B cell (primary cell): ENCODE measurements around the gene LMNB1. TPM values are rescaled to one million over a fixed set of nuclear protein-coding genes. Genes with fewer than 3 reads are reported as not detected.
"Not testable (repeated sequence)": the region's sequence is repeated elsewhere in the genome, so short reads cannot be mapped to it uniquely, and the experiment has no call there.

Experiments used
- ATAC-seq: fragments of 200-7000 bp; cut with Tn5 transposase; one replicate; pipeline ENCODE4 v1.10.0; 2021; ENCODE audit warnings: low read depth, mild to moderate bottlenecking, moderate number of reproducible peaks, moderate library complexity
- CTCF ChIA-PET: fragments of 350-600 bp; sonication (Branson Sonifier 250); formaldehyde crosslinking; loops from one replicate; lab custom pipeline; 2021; ENCODE audit warnings: antibody characterized with exemption, inconsistent platforms; lab: Charles Lee
- POLR2A ChIA-PET: fragments of 350-600 bp; sonication (Branson Sonifier 250); formaldehyde crosslinking; loops from one replicate; lab custom pipeline; 2021; ENCODE audit warnings: antibody characterized with exemption; lab: Charles Lee
- DNase-seq: peaks from one replicate; pipeline ENCODE4 v3.0.0; 2013
- H2AFZ ChIP-seq: 2 replicates; pipeline ENCODE4 v1.6.1; 2012; ENCODE audit warnings: mild to moderate bottlenecking, low read depth, low read length; ENCODE audit not compliant: insufficient read depth, poor library complexity, severe bottlenecking
- H3K27ac ChIP-seq, 2 donors: 1 replicate in 1 of 2; 2 replicates in 1 of 2; pipeline ENCODE4 v1.5.1; 2012 to 2013; ENCODE audit warnings: low read length in 2 of 2, mild to moderate bottlenecking in 2 of 2, moderate library complexity in 1 of 2
- H3K27me3 ChIP-seq, 4 experiments: fragments of 200-600 bp in 1 of 4; sonication (generic) in 1 of 4; replicated peaks in 1 of 4; 1 replicate in 2 of 4; 2 replicates in 2 of 4; pipeline versions ENCODE4 v1.6.1 to v1.7.0; 2013 to 2016; ENCODE audit warnings: low read length in 3 of 4, mild to moderate bottlenecking in 2 of 4, mixed read lengths in 1 of 4, moderate library complexity in 1 of 4; ENCODE audit not compliant: insufficient read depth in 4 of 4, control insufficient read depth in 3 of 4; ENCODE audit errors: control extremely low read depth in 1 of 4
- H3K36me3 ChIP-seq, 2 experiments: replicated peaks in 1 of 2; 1 replicate in 1 of 2; 2 replicates in 1 of 2; pipeline versions ENCODE4 v1.6.1 to v1.7.1; 2013; ENCODE audit warnings: low read length in 1 of 2; ENCODE audit not compliant: insufficient read depth in 2 of 2, control insufficient read depth in 1 of 2; ENCODE audit errors: control extremely low read depth in 1 of 2, extremely low read depth in 1 of 2
- H3K4me1 ChIP-seq, 2 donors: fragments of 200-600 bp in 1 of 2; sonication (generic) in 1 of 2; 1 replicate in 1 of 2; 2 replicates in 1 of 2; pipeline versions ENCODE4 v1.5.1 to v1.6.1; 2013 to 2017; ENCODE audit warnings: low read length in 2 of 2; ENCODE audit not compliant: control insufficient read depth in 2 of 2, insufficient read depth in 2 of 2
- H3K4me2 ChIP-seq: replicated peaks from 2 replicates; pipeline ENCODE3; 2012; ENCODE audit warnings: mild to moderate bottlenecking, low read depth, low read length; ENCODE audit not compliant: poor library complexity, severe bottlenecking
- H3K4me3 ChIP-seq, 5 experiments: fragments of 200-600 bp in 1 of 5; sonication (generic) in 1 of 5; 1 replicate in 3 of 5; 2 replicates in 2 of 5; pipeline versions ENCODE4 v1.5.1 to v1.7.0; 2011 to 2016; ENCODE audit warnings: low read length in 4 of 5, mild to moderate bottlenecking in 4 of 5, low read depth in 2 of 5, control low read depth in 1 of 5, moderate library complexity in 1 of 5; ENCODE audit not compliant: insufficient read depth in 1 of 5; ENCODE audit errors: control extremely low read depth in 1 of 5, extremely low read depth in 1 of 5
- H3K79me2 ChIP-seq: fragments of 200-600 bp; sonication (generic); one replicate; pipeline ENCODE4 v1.6.0; 2016; ENCODE audit warnings: low read length; ENCODE audit not compliant: control insufficient read depth, insufficient read depth
- H3K9ac ChIP-seq: fragments of 200-600 bp; sonication (generic); 2 replicates; pipeline ENCODE4 v1.6.1; 2017; ENCODE audit warnings: mild to moderate bottlenecking, low read length, moderate library complexity
- H3K9me3 ChIP-seq, 3 donors: one replicate each; pipeline versions ENCODE4 v1.6.1 to v1.7.1; 2013; ENCODE audit warnings: low read length in 2 of 3; ENCODE audit not compliant: control insufficient read depth in 2 of 3, insufficient read depth in 1 of 3; ENCODE audit errors: control extremely low read depth in 1 of 3
- H4K20me1 ChIP-seq: 2 replicates; pipeline ENCODE4 v1.6.0; 2012; ENCODE audit warnings: mild to moderate bottlenecking, low read length; ENCODE audit not compliant: insufficient read depth, control insufficient read depth, poor library complexity, severe bottlenecking
- H3K27ac Mint-ChIP-seq: one replicate; pipeline ENCODE4 v1.8.0; 2021; ENCODE audit warnings: mixed read lengths
- H3K27me3 Mint-ChIP-seq: one replicate; pipeline ENCODE4 v1.8.0; 2021; ENCODE audit warnings: mixed read lengths
- H3K4me1 Mint-ChIP-seq: one replicate; pipeline ENCODE4 v1.8.0; 2021; ENCODE audit warnings: mixed read lengths
- H3K4me3 Mint-ChIP-seq: one replicate; pipeline ENCODE4 v1.8.0; 2021; ENCODE audit warnings: mixed read lengths
- H3K9me3 Mint-ChIP-seq: one replicate; pipeline ENCODE4 v1.8.0; 2022; ENCODE audit warnings: mixed read lengths; ENCODE audit not compliant: insufficient read depth
- EZH2 ChIP-seq: IDR thresholded peaks from 2 replicates; pipeline ENCODE4 v1.6.1; 2012; ENCODE audit warnings: borderline replicate concordance, low read depth, mild to moderate bottlenecking, moderate library complexity, low read length; ENCODE audit not compliant: insufficient read depth, poor library complexity, severe bottlenecking
- WGBS: methylation state at CpG from one replicate; pipeline ENCODE4 v1.1.5; 2013; ENCODE audit warnings: missing lambda C conversion rate; ENCODE audit not compliant: insufficient coverage; 5-methylcytosine and 5-hydroxymethylcytosine counted together
- intact Hi-C: fragments of 100-400 bp; cut with micrococcal nuclease; formaldehyde crosslinking; loops from one replicate; pipeline ENCODE4 v1.10.0; 2022
- polyA plus RNA-seq: library from polyadenylated mRNA; depleted of rRNA; stranded (reverse); fragments of >200 nt; gene quantifications from 2 replicates; pipeline ENCODE4 v1.2.3, GENCODE V29; 2012
- total RNA-seq, 2 donors: library from RNA; stranded (reverse); fragments of 120-200 nt in 1 of 2; gene quantifications; 1 replicate in 1 of 2; 2 replicates in 1 of 2; pipeline versions ENCODE4 v1.2.3 to v1.2.4, GENCODE V29; 2013 to 2022
- TF ChIP-seq, protein P1 (sequence below): fragments of 200-600 bp; IDR thresholded peaks from one replicate; pipeline ENCODE4 v1.8.0; 2022; ENCODE audit warnings: antibody characterized with exemption, mild to moderate bottlenecking

Gene LMNB1
- total and polyA plus RNA-seq, 2 donors (not counting 1 experiment from before 2014, with no cell fraction given) = 10.5 to 25.1 TPM

DNA sequence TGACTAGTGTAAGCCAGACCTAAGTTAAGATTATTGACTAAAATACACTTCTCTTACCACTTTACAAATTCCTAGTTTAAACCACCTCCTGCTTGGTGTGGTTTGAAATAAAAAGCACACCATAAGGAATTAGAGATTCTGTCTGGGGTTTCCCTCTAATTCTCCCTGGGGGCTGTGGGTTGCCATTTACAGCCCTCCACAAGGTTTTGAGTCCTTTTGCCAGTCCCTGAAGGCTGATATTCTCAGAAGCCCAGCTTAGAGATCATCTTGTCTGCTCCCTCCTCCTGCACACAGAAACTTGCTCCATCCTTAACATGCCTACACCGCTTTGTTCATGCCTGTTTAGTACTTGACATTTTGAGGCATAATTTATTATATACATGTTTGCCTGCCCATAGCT is 7.2 kb upstream of the LMNB1 start:
- H3K9me3 ChIP-seq = no peaks in the 10 kb centered on the region
- no peak overlapping the region for H3K9ac ChIP-seq
- Mint-ChIP-seq H3K27me3 (no peaks in the 10 kb centered on the region), H3K27ac (no peak overlapping the region), H3K4me1 (peaks cover 2% of the 10 kb centered on the region), H3K9me3 (no peaks in the 10 kb centered on the region), H3K4me3 (no peak overlapping the region)
- no peak overlapping the region for H2AFZ ChIP-seq
- ChIA-PET POLR2A (no interaction called here), CTCF (interaction anchor here (0.7 to 1.6 kb wide), 3 partner anchors 8 to 93 kb away, joined by 3 to 4 read pairs (median 3); no protein-coding TSS in a partner anchor)
- H3K36me3 ChIP-seq = no peaks in the 10 kb centered on the region
- H3K4me1 ChIP-seq = no peaks in the 10 kb centered on the region
- no peak for TF ChIP-seq EZH2
- TF ChIP-seq, protein P1, sequence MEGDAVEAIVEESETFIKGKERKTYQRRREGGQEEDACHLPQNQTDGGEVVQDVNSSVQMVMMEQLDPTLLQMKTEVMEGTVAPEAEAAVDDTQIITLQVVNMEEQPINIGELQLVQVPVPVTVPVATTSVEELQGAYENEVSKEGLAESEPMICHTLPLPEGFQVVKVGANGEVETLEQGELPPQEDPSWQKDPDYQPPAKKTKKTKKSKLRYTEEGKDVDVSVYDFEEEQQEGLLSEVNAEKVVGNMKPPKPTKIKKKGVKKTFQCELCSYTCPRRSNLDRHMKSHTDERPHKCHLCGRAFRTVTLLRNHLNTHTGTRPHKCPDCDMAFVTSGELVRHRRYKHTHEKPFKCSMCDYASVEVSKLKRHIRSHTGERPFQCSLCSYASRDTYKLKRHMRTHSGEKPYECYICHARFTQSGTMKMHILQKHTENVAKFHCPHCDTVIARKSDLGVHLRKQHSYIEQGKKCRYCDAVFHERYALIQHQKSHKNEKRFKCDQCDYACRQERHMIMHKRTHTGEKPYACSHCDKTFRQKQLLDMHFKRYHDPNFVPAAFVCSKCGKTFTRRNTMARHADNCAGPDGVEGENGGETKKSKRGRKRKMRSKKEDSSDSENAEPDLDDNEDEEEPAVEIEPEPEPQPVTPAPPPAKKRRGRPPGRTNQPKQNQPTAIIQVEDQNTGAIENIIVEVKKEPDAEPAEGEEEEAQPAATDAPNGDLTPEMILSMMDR = no peak
- WGBS = no CpG with 5 or more reads among the region's 1 CpG
- intact Hi-C loops = no loop called here
- no peak overlapping the region for H3K4me2 ChIP-seq
- H4K20me1 ChIP-seq = no peaks in the 10 kb centered on the region
- no peak for ATAC-seq
- no peak overlapping the region for H3K27ac ChIP-seq
- no peaks in the 10 kb centered on the region for H3K79me2 ChIP-seq
- H3K27me3 ChIP-seq = no peaks in the 10 kb centered on the region
- no peak for DNase-seq
- H3K4me3 ChIP-seq = no peak overlapping the region

DNA sequence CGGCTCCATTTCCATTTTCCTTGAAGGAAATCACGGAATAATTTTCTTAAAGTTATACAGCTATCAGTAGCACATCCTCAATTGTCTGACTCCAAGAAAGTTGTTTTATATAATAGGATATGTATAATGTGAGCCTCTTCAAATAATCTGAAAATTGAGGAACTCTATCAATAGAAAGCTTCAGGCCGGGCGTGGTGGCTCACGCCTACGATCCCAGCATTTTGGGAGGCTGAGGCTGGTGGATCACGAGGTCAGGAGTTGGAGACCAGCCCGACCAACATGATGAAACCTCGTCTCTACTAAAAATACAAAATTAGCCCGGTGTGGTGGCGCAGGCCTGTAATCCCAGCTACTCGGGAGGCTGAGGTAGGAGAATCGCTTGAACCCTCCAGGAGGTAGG is 3.4 kb upstream of the LMNB1 start:
- H3K4me2 ChIP-seq, H3K27me3 ChIP-seq, H3K9me3 Mint-ChIP-seq, H3K36me3 ChIP-seq, H3K9ac ChIP-seq, H3K27me3 Mint-ChIP-seq, DNase-seq, H3K4me3 Mint-ChIP-seq, H4K20me1 ChIP-seq, H3K27ac ChIP-seq, ATAC-seq, H3K4me3 ChIP-seq, H3K9me3 ChIP-seq, H3K79me2 ChIP-seq, intact Hi-C loops, H3K27ac Mint-ChIP-seq, H2AFZ ChIP-seq: not testable (repeated sequence)
- ChIA-PET CTCF (interaction anchor here (0.6 to 10.9 kb wide), 2 partner anchors 35 to 97 kb away, joined by 4 to 289 read pairs; no protein-coding TSS in a partner anchor), POLR2A (interaction anchor here (0.7 kb wide), 1 partner anchor 538 kb away, joined by 7 read pairs; no protein-coding TSS in a partner anchor)
- WGBS = 98% methylated on average over 6 of the region's 13 CpGs
- peaks cover 8 to 12% of the 10 kb centered on the region in 2 donors for H3K4me1 ChIP-seq
- peaks cover 13% of the 10 kb centered on the region for H3K4me1 Mint-ChIP-seq

DNA sequence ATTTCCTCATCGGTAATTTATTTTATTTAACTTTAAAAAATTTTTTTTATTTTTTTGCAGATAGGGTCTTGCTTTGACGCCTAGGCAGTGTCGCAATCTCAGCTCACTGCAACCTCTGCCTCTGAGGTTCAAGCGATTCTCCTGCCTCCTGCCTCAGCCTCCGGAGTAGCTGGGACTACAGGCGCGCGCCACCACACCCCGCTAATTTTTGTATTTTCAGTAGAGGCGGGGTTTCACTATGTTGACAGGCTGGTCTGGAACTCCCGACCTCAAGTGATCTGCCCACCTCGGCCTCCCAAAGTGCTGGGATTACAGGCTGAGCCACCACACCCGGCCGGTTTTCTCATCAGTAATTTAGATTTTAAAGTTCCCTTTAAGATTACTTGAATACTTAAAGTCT is 2.3 kb upstream of the LMNB1 start:
- H3K27me3 ChIP-seq, H3K9ac ChIP-seq, intact Hi-C loops, ATAC-seq, H3K9me3 ChIP-seq, H3K9me3 Mint-ChIP-seq, H3K36me3 ChIP-seq, H3K27me3 Mint-ChIP-seq, H3K4me3 Mint-ChIP-seq, H3K4me3 ChIP-seq, H2AFZ ChIP-seq, H3K4me2 ChIP-seq, H3K27ac ChIP-seq, DNase-seq, H4K20me1 ChIP-seq, H3K27ac Mint-ChIP-seq, POLR2A ChIA-PET: not testable (repeated sequence)
- H3K4me1 Mint-ChIP-seq = peaks cover 22% of the 10 kb centered on the region
- WGBS = 100% methylated on average over 7 of the region's 14 CpGs
- Histone ChIP-seq H3K79me2 (peaks cover 11% of the 10 kb centered on the region), H3K4me1 (peaks cover 15 to 22% of the 10 kb centered on the region in 2 donors)
- CTCF ChIA-PET = interaction anchor here (0.8 to 10.9 kb wide), 2 partner anchors 98 to 650 kb away, joined by 3 to 289 read pairs; no protein-coding TSS in a partner anchor
